M059J (cell line): ENCODE measurements around the gene AKT1. TPM values are rescaled to one million over a fixed set of nuclear protein-coding genes. Genes with fewer than 3 reads are reported as not detected.

ENCODE experiments used
- DNase-seq: peaks from one replicate; pipeline ENCODE4 v3.0.0-alpha.2; 2012; ENCODE audit warnings: low read depth
- total RNA-seq: library from RNA; depleted of rRNA; stranded (reverse); fragments of >200 nt; shearing (Covaris generic); gene quantifications from 2 replicates; pipeline ENCODE4 v1.2.3, GENCODE V29; 2014; rRNA removed

AKT1 gene
- total RNA-seq, 1 experiment from 2014 or later: 134 TPM

- peak; percentile 33 for DNase-seq
These were observed 70.4 kb downstream of the AKT1 start for GRCh38 chr14:104724981-104725771.

GRCh38 chr14:104724407-104724980 lies 71.1 kb downstream of the AKT1 start:
- DNase-seq: no peak

GRCh38 chr14:104723651-104724406 lies 71.7 kb downstream of the AKT1 start, which contains the start of gene ADSS1:
Gene ADSS1, plus strand, starts transcription at chr14:104724229. Its CDS starts 42 bp downstream, at chr14:104724271.
- DNase-seq: peak; percentile 29

GRCh38 chr14:104722938-104723650 lies 72.5 kb downstream of the AKT1 start:
- no peak for DNase-seq

- no peak for DNase-seq
These were observed 73.8 kb downstream of the AKT1 start for GRCh38 chr14:104721505-104722431.

Other genes starting within 250 kb of the AKT1 start
- gene C14orf180, start 216.0 kb downstream of the AKT1 start, total RNA-seq: not detected in 2 replicates
- 0.49 TPM in 1 of 2 replicates, not detected in the other for gene TMEM179, start 191.0 kb downstream of the AKT1 start, total RNA-seq
- gene INF2, start 106.1 kb downstream of the AKT1 start, total RNA-seq: 24.8 and 25.6 TPM in 2 replicates
- 0.05 and 0.84 TPM in 2 replicates for gene ADSS1, start 71.5 kb downstream of the AKT1 start, total RNA-seq
- gene SIVA1, start 42.6 kb downstream of the AKT1 start, total RNA-seq: 292 and 348 TPM in 2 replicates
- 3.3 and 4.1 TPM in 2 replicates for gene ZBTB42, start 5.4 kb upstream of the AKT1 start, total RNA-seq
- gene CEP170B, start 69.5 kb upstream of the AKT1 start, total RNA-seq: 3.8 and 9.1 TPM in 2 replicates
- not detected in 2 replicates for gene PLD4, start 129.1 kb upstream of the AKT1 start, total RNA-seq
- 3.2 and 4.7 TPM in 2 replicates for gene AHNAK2, start 182.6 kb upstream of the AKT1 start, total RNA-seq
- 3.3 and 5.6 TPM in 2 replicates for gene CLBA1, start 190.0 kb upstream of the AKT1 start, total RNA-seq
- gene CDCA4, start 225.3 kb upstream of the AKT1 start, total RNA-seq: 32.5 and 40.5 TPM in 2 replicates